ENCODE measurements around the gene PKD1L1.

PKD1L1 gene

GRCh38 chr7:47786557-47787248 lies 161.6 kb downstream of the PKD1L1 start:
- no peak for DNase-seq

- DNase-seq, result no peak
Observed at GRCh38 chr7:47785923-47786556, 162.2 kb downstream of the PKD1L1 start.

- no peak for DNase-seq
Observed at GRCh38 chr7:47783456-47784223, 164.6 kb downstream of the PKD1L1 start.

- no peak for DNase-seq
Observed at GRCh38 chr7:47782792-47783191, 165.5 kb downstream of the PKD1L1 start.

GRCh38 chr7:47782022-47782421 lies 166.2 kb downstream of the PKD1L1 start:
- DNase-seq, result no peak

GRCh38 chr7:47780555-47780954 lies 167.7 kb downstream of the PKD1L1 start:
- DNase-seq, result no peak

- no peak for DNase-seq
Observed at GRCh38 chr7:47779341-47779771, 168.9 kb downstream of the PKD1L1 start.

GRCh38 chr7:47778153-47778661 lies 170.1 kb downstream of the PKD1L1 start:
- no peak for DNase-seq

GRCh38 chr7:47777531-47778152 lies 170.6 kb downstream of the PKD1L1 start:
- DNase-seq, result no peak

GRCh38 chr7:47776335-47776734 lies 171.9 kb downstream of the PKD1L1 start:
- no peak for DNase-seq

- no peak for DNase-seq
Observed at GRCh38 chr7:47775238-47775637, 173.0 kb downstream of the PKD1L1 start.

GRCh38 chr7:47772492-47772891 lies 175.8 kb downstream of the PKD1L1 start:
- no peak for DNase-seq

GRCh38 chr7:47771990-47772360 lies 176.3 kb downstream of the PKD1L1 start:
- DNase-seq, result no peak

GRCh38 chr7:47771336-47771989 lies 176.8 kb downstream of the PKD1L1 start:
- DNase-seq, result no peak

- no peak for DNase-seq
Observed at GRCh38 chr7:47766126-47766525, 182.1 kb downstream of the PKD1L1 start.

GRCh38 chr7:47765373-47765979 lies 182.8 kb downstream of the PKD1L1 start:
- DNase-seq, result no peak

GRCh38 chr7:47764746-47765145 lies 183.5 kb downstream of the PKD1L1 start:
- DNase-seq, result no peak

GRCh38 chr7:47763063-47763974 lies 184.9 kb downstream of the PKD1L1 start:
- DNase-seq, result no peak

- DNase-seq, result no peak
Observed at GRCh38 chr7:47762746-47763062, 185.6 kb downstream of the PKD1L1 start.

GRCh38 chr7:47762207-47762606 lies 186.1 kb downstream of the PKD1L1 start:
- DNase-seq, result no peak

GRCh38 chr7:47759056-47759706 lies 189.1 kb downstream of the PKD1L1 start:
- DNase-seq, result no peak

Data from NCI-H510A (cell line).